Stomach (tissue), 9 donors: ENCODE data around the gene PLCD1. TPM values are rescaled to one million over a fixed set of nuclear protein-coding genes. Genes with fewer than 3 reads are reported as not detected.

Source experiments
- DNase-seq, 2 donors: peaks; one replicate each; pipeline versions ENCODE4 v3.0.0 to v3.0.0-alpha.2; 2013 to 2019
- H3K27ac ChIP-seq, 5 donors: fragments of 200-600 bp in 4 of 5; sonication (generic) in 4 of 5; one replicate each; pipeline ENCODE4 v1.5.1; 2013 to 2019; ENCODE audit warnings: mild to moderate bottlenecking in 1 of 5, moderate library complexity in 1 of 5
- H3K27me3 ChIP-seq, 3 donors: fragments of 200-600 bp; sonication (generic); one replicate each; pipeline ENCODE4 v1.5.1; 2017 to 2019; ENCODE audit warnings: mixed run types in 1 of 3
- H3K36me3 ChIP-seq, 4 donors: fragments of 200-600 bp; sonication (generic); 1 replicate in 3 of 4; 2 replicates in 1 of 4; pipeline ENCODE4 v1.5.1; 2016 to 2019
- H3K4me1 ChIP-seq, 4 donors: fragments of 200-600 bp; sonication (generic); one replicate each; pipeline ENCODE4 v1.5.1; 2016 to 2019
- H3K4me3 ChIP-seq, 4 donors: fragments of 200-600 bp; sonication (generic) in 3 of 4; one replicate each; pipeline ENCODE4 v1.5.1; 2016 to 2019; ENCODE audit warnings: mild to moderate bottlenecking in 1 of 4
- H3K9me3 ChIP-seq, 4 donors: fragments of 200-600 bp; sonication (generic); one replicate each; pipeline ENCODE4 v1.5.1; 2016 to 2019
- EP300 ChIP-seq: sonication (generic); formaldehyde crosslinking; IDR thresholded peaks from one replicate; pipeline ENCODE4 v1.6.1; 2017; ENCODE audit warnings: antibody characterized with exemption
- POLR2A ChIP-seq, 4 donors: fragments of 450-650 bp; IDR thresholded peaks; one replicate each; pipeline ENCODE4 v1.6.1; 2016; ENCODE audit warnings: antibody characterized with exemption in 4 of 4, control low read depth in 2 of 4, mild to moderate bottlenecking in 1 of 4, moderate library complexity in 1 of 4
- POLR2AphosphoS5 ChIP-seq, 3 donors: sonication (generic); formaldehyde crosslinking; IDR thresholded peaks; one replicate each; pipeline ENCODE4 v1.6.1; 2016; ENCODE audit warnings: antibody characterized with exemption in 3 of 3
- WGBS, 5 donors: extraction: QIAGEN DNeasy Blood & Tissue Kit in 3 of 5; methylation state at CpG; one replicate each; pipeline versions ENCODE4 v1.1.5 to v1.1.7; 2013 to 2018; 5-methylcytosine and 5-hydroxymethylcytosine counted together
- intact Hi-C: fragments of 100-400 bp; cut with DNase I; formaldehyde crosslinking; loops from one replicate; pipeline ENCODE4 v1.15.1; 2023; ENCODE audit warnings: low total_unique reads
- polyA plus RNA-seq, 3 donors: library from polyadenylated mRNA; stranded (reverse); fragments of 200-250 nt; gene quantifications; one replicate each; pipeline ENCODE4 v1.2.3, GENCODE V29; 2013
- total RNA-seq, 5 donors: library from RNA; depleted of rRNA; stranded (reverse); fragments of >200 nt; gene quantifications; one replicate each; pipeline versions ENCODE4 v1.1.0 to v1.2.3, GENCODE V29; 2014 to 2016
- TF ChIP-seq, protein P1 (sequence below), 7 experiments: fragments of 450-650 bp in 4 of 7; fragments of 200-600 bp in 3 of 7; sonication (generic) in 3 of 7; IDR thresholded peaks; one replicate each; pipeline ENCODE4 v1.5.1; 2016 to 2019; ENCODE audit warnings: antibody characterized with exemption in 7 of 7, control low read depth in 2 of 7, mild to moderate bottlenecking in 1 of 7
- donor health status: healthy with polysubstance abuse.
- donor health status: Bipolar disorder and iron deficiency.
- donor health status: healthy.

PLCD1 gene
- total and polyA plus RNA-seq, 8 donors: 8.2 to 73.9 (median 13.7) TPM

DNA sequence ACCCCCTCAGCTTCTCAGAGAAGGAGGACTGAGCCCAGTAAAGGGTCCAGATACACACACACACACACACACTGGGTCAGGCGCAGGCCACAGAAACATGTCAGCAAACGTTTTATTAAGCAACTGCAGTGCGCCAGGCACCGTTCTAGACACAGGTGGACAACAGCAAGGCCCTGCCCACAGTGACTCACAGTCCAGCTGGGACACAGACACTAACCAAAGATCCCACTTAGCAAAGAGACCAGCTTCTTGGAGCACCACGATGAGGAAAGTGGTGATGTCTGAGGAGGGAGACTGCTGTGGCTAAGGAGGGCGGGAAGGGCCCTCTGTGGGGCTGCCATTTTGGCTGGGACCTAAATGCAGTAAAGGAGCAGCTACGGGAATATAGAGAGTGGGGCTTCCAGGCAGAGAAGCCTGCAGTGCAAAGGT, 41.7 kb downstream of the PLCD1 start:
- TF ChIP-seq POLR2AphosphoS5 (IDR thresholded peaks at IDR 0.05): peak in 2 of 3 donors; percentile 47 to 57
- TF ChIP-seq POLR2A (IDR thresholded peaks at IDR 0.05): no peak
- TF ChIP-seq EP300: no peak
- TF ChIP-seq, protein P1, sequence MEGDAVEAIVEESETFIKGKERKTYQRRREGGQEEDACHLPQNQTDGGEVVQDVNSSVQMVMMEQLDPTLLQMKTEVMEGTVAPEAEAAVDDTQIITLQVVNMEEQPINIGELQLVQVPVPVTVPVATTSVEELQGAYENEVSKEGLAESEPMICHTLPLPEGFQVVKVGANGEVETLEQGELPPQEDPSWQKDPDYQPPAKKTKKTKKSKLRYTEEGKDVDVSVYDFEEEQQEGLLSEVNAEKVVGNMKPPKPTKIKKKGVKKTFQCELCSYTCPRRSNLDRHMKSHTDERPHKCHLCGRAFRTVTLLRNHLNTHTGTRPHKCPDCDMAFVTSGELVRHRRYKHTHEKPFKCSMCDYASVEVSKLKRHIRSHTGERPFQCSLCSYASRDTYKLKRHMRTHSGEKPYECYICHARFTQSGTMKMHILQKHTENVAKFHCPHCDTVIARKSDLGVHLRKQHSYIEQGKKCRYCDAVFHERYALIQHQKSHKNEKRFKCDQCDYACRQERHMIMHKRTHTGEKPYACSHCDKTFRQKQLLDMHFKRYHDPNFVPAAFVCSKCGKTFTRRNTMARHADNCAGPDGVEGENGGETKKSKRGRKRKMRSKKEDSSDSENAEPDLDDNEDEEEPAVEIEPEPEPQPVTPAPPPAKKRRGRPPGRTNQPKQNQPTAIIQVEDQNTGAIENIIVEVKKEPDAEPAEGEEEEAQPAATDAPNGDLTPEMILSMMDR (IDR thresholded peaks at IDR 0.05): no peak
- WGBS, 5 donors: 56 to 78% (median 60%) methylated on average over 5 to 7 of the region's 7 CpGs
- peak; percentile 45 to 64 for DNase-seq
- Histone ChIP-seq H3K4me3 (peak overlapping the region in 2 of 4 donors; percentile 12 to 19), H3K36me3 (peaks cover 3 to 18% (median 9%) of the 10 kb centered on the region in 4 donors), H3K4me1 (peaks cover 20 to 50% (median 41%) of the 10 kb centered on the region in 4 donors), H3K27ac (peak overlapping the region; percentile 86 to 92 (median 88)), H3K27me3 (no peaks in the 10 kb centered on the region), H3K9me3 (no peaks in the 10 kb centered on the region)
- intact Hi-C loops: no loop called here

DNA sequence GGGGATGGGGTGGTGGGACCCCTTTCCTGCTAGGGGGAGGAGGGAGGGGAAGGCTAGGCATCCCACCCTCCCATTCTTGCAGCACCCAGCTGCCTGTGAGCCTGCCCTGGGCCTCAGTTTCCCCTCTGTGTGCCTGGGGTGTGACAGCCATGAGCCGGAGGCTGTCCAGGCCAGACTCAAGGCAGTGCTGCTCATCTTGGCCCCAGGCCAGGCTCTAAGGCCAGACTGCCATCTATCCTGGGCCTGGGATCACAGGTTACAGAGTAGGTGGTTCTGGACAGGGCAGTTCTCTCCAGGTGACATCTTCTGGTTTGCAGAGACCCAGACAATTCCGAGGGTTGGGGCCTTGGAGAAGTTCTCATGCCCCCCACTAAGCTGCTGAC, 42.1 kb downstream of the PLCD1 start:
- Histone ChIP-seq H3K4me1 (peaks cover 20 to 49% (median 41%) of the 10 kb centered on the region in 4 donors), H3K4me3 (peak overlapping the region in 1 of 4 donors; percentile 19), H3K9me3 (no peaks in the 10 kb centered on the region), H3K27ac (peak overlapping the region; percentile 86 to 92 (median 88)), H3K36me3 (peaks cover 8 to 22% (median 13%) of the 10 kb centered on the region in 4 donors), H3K27me3 (no peaks in the 10 kb centered on the region)
- DNase-seq: peak in 1 of 2 donors; percentile 40
- intact Hi-C loops: no loop called here
- TF ChIP-seq, protein P1 (IDR thresholded peaks at IDR 0.05): no peak
- TF ChIP-seq EP300 (no peak), POLR2AphosphoS5 (IDR thresholded peaks at IDR 0.05) (no peak), POLR2A (IDR thresholded peaks at IDR 0.05) (no peak)
- 31 to 38% (median 33%) methylated on average over 2 of the region's 2 CpGs for WGBS, 5 donors

DNA sequence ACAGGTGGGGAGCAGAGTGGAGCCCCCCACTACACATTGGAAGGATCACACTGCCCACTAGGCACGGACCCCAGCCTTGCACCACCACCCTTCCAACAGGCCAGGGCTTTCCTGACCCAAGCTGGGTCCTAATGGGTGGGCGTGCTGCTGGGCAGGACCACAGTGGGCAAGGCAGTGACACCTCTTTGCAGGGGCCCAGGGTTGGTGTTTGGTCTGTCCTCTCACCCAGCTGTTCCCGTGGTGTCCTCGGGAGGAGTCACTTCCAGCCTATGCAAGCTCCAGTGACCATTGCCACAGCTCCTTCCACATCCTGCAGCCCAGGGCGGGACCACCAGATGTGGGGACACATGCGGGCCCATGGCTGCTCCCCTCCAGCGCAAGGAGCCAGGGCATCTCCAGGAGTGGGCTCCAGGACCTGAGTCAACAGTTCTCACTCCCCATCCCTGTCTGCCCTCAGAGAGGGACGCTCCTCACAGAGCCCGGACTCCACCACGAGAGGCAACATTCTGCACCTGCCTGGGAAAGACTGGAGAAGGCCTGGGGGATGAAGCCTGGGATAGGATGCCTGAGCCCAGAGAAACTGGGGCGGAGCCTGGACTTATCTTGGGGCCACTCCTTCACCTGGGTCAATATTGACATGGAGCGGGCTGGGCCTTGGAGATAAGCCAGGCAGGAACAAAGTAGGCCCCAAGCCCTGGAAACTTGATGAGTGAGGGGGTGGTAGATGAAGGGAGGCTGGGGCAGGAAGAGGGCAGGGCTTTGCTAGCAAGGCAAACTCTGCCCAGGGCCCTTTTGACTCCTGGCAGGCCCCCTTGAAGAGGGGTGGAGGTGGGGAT, 42.7 kb downstream of the PLCD1 start:
- Histone ChIP-seq H3K9me3 (no peaks in the 10 kb centered on the region), H3K27ac (peak overlapping the region; percentile 86 to 92 (median 90)), H3K4me1 (peaks cover 20 to 49% (median 41%) of the 10 kb centered on the region in 4 donors), H3K27me3 (no peaks in the 10 kb centered on the region), H3K4me3 (peak overlapping the region in 2 of 4 donors; percentile 20 to 29), H3K36me3 (peaks cover 11 to 28% (median 18%) of the 10 kb centered on the region in 4 donors)
- DNase-seq: peak; percentile 96 to 97
- intact Hi-C loops: no loop called here
- 30 to 58% (median 41%) methylated on average over 3 to 12 of the region's 12 CpGs for WGBS, 5 donors
- TF ChIP-seq POLR2A (IDR thresholded peaks at IDR 0.05): no peak
- no peak for TF ChIP-seq EP300
- TF ChIP-seq, protein P1 (IDR thresholded peaks at IDR 0.05): no peak
- TF ChIP-seq POLR2AphosphoS5 (IDR thresholded peaks at IDR 0.05): peak in 2 of 3 donors; percentile 93 to 95

GRCh38 chr3:37985637-37986320, 43.7 kb downstream of the PLCD1 start:
- TF ChIP-seq, protein P1 (IDR thresholded peaks at IDR 0.05): peak in 1 of 7 experiments; percentile 29
- TF ChIP-seq EP300 (no peak), POLR2A (IDR thresholded peaks at IDR 0.05) (no peak), POLR2AphosphoS5 (IDR thresholded peaks at IDR 0.05) (peak; percentile 16 to 88 (median 87))
- DNase-seq: peak; percentile 82 to 94
- H3K9me3 ChIP-seq: no peaks in the 10 kb centered on the region
- WGBS, 5 donors: 39 to 56% (median 49%) methylated on average over 8 of the region's 8 CpGs
- peaks cover 20 to 49% (median 41%) of the 10 kb centered on the region in 4 donors for H3K4me1 ChIP-seq
- peak overlapping the region; percentile 86 to 92 (median 90) for H3K27ac ChIP-seq
- intact Hi-C loops: no loop called here
- peaks cover 11 to 38% (median 27%) of the 10 kb centered on the region in 4 donors for H3K36me3 ChIP-seq
- no peaks in the 10 kb centered on the region for H3K27me3 ChIP-seq
- peak overlapping the region in 1 of 4 donors; percentile 29 for H3K4me3 ChIP-seq
